GM19463 (cell line): ENCODE measurements around the gene DOK6.

ENCODE experiments used
- ATAC-seq: cut with Tn5 transposase; IDR thresholded peaks from one replicate; pipeline ENCODE4 v1.9.1; 2021; ENCODE audit warnings: mild to moderate bottlenecking, moderate library complexity; ENCODE audit not compliant: unreplicated experiment

DOK6 gene

DNA sequence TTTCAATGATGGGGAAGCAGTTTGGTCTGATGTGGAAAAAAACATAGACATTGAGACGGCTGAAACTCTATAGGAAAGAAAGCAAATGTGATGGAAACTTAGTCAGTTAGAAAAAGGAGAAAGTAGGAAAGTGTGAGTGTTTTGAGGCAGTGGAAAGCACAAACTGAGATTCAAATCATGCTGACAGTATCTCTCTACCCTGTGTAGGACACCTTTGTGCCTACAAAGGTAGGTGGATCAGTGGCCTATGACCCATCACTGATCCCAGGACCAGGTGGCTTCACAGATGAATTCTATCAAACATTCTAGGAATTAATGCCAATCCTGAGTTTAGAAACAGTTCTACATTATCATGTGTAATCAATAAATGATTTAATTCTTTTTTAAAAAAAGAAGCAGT, 489.9 kb downstream of the DOK6 start:
- ATAC-seq = no peak

DNA sequence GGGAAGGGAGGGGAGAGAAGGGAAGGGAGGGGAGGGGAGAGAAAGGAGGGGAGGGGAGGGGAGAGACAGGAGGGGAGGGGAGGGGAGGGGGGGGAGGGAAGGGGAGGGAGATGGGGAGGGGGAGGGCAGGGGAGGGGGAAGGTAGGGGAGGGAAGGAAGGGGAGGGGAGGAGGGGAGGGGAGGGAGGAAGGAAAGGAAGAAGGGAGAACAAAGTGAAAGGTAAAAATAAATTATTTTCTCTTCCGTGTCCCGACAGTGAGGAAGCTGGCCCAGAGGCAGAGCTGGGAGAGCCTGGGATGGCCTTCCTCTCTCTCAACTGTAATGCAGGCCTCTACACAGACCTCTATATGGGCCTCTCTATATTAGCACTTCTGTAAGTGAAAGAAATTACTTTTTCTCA, 493.8 kb downstream of the DOK6 start:
- ATAC-seq = no peak

DNA sequence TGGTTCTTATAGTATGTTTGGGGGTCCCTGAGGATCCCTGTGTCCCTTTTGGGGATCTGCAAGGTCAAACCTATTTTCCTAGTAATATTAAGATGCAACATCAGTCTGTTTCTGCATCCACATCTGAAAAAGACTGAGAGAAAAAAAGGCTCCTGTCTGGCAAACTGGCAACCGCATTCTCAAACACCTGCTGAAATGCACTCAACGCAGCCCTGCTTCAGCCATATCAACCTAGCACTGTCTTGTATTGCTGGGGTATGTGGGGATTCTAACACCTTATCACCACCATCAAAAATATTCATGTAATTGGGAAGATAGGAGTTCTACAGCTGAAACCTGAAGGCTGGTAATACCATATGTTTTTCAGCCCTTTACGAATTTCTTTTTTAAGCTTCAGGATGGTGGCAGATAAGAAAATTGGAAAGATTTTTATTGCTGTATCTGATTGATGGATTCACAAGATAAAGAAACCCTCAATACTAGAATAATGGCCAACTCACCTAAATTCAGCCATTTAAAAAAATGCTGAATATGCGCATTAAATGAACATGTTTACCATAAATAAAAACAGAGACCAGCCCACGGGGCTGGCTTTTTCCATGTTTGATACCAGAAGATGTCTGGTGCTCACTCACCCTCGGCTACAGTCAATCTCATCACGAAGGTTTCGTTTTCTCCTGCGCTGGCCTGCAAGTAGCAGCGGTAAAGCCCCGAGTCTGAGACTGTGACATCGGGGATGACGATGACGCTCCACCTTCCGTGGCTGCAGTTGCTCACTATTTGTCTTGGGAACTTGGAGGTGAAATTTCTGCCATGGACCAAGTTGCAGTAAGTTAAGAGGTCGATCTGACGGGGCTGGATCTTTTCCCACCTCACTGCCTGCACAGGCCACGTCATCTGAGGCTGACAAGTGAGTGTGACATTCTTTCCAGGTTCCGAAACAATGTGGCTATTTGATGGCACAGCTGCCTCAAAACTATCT, 494.7 kb downstream of the DOK6 start:
- ATAC-seq = no peak

DNA sequence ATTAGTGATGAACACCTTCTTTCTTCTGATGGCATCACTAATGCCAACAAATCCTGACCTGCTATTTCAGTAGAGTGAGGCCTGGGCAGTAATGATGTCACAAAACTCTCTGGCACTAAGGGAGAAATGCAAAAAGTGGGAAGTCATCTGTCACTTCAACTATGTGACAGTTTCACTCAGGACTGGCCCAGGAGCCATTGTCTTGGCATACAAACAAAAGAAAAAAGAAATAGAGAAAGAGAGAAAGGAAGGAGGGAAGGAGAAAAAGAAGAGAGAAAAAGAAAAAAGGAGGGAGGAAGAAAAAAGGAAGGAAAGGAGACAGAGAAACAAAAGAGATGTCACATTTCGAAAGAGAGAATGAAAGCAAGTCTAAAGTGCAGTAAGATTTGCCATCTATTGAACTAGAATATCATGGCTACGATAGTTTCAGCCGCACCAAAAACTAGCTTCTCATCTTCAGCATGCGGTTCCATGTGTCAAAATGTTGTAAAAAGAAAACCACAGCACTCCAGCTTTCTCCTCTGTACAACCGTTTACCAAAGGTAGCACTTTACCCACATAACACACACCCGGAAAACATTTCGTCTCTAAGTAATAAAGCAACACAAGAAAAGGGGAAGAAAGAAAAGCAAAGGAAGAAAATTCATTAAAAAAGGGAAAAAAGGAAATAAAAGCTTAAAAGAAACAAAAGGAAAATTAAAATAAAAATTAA, 496.9 kb downstream of the DOK6 start:
- peak; percentile 44 for ATAC-seq

DNA sequence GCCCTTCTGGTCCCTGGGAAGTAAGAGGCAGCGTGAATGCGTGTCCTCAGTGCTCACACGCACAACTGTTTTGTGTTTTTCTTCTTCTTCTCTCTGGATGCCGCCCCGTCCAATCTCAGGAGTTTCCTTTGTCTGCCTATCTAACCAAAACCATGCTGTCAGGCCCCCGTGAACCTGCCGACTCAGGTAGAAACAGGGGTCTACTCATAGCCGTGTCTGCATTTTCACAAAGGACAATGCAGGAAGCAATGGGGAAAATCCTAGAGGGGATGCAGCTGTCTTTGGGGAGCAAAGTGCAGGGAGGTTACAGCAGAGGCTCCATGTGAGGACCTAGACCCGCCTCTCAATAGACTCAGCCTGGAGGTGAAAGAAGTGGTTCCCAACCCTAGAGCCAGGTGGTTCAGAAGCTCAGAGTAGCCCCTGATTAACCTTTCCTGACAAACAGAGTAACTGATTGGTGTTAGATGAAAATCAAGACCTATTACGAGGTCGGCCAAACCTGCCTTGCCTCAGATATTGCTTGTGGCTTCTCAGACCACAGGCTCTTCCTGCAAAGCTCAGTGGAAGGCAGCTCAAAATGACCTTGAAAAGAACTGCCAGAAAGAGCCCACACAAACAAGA, 497.7 kb downstream of the DOK6 start:
- ATAC-seq = peak; percentile 54
